Measurements from ENCODE around the gene SGSM2. TPM values are rescaled to one million over a fixed set of nuclear protein-coding genes. Genes with fewer than 3 reads are reported as not detected.

SGSM2 gene
- total RNA-seq, 1 experiment from 2014 or later: 49.0 TPM

- intact Hi-C loops (cut with micrococcal nuclease; ENCODE audit: unreplicated experiment): no loop called here
- Histone ChIP-seq H3K27ac (ENCODE audit: low read length) (no peak overlapping the region), H3K4me1 (ENCODE audit: control insufficient read depth, insufficient read depth, low read length) (no peaks in the 10 kb centered on the region), H3K9me3 (ENCODE audit: control insufficient read depth, insufficient read depth, low read depth, low read length) (no peaks in the 10 kb centered on the region), H3K36me3 (ENCODE audit: control insufficient read depth, insufficient read depth, low read length) (peaks cover 26% of the 10 kb centered on the region), H3K4me3 (ENCODE audit: low read depth in 2 of 2, low read length in 2 of 2) (no peak overlapping the region), H3K27me3 (ENCODE audit: control insufficient read depth, insufficient read depth, low read length) (no peaks in the 10 kb centered on the region)
- no peak for DNase-seq (ENCODE audit: low read depth, low spot score)
- BruUV-seq (replicated peaks): no TSS peak
- no peak for TF ChIP-seq POLR2AphosphoS5 (IDR thresholded peaks at IDR 0.05; ENCODE audit: low read depth, low read length)
- no peak for TF ChIP-seq REST (IDR thresholded peaks at IDR 0.05; ENCODE audit: insufficient read depth in 1 of 2, low read depth in 2 of 2, low read length in 1 of 2)
- no peak for TF ChIP-seq CTCF (IDR thresholded peaks at IDR 0.05)
- no peak for TF ChIP-seq SIN3A (IDR thresholded peaks at IDR 0.05; ENCODE audit: borderline replicate concordance, insufficient read depth, low read depth, low read length)
- no peak for TF ChIP-seq TCF7L2 (IDR thresholded peaks at IDR 0.05; ENCODE audit: low read depth, low read length)
- ChIA-PET POLR2A (no interaction called here), CTCF (no interaction called here)
- in situ Hi-C loops (cut with HindIII; ENCODE audit: low pct_unique_long_range_greater_than_20kb, low sequenced_read_pairs): no loop called here
- ATAC-seq: no peak
Observed at GRCh38 chr17:2321399-2321798, 15.9 kb upstream of the SGSM2 start.

GRCh38 chr17:2323629-2324314, 13.5 kb upstream of the SGSM2 start:
- no peak for TF ChIP-seq TCF7L2 (IDR thresholded peaks at IDR 0.05; ENCODE audit: low read depth, low read length)
- no peak for TF ChIP-seq POLR2AphosphoS5 (IDR thresholded peaks at IDR 0.05; ENCODE audit: low read depth, low read length)
- TF ChIP-seq SIN3A (IDR thresholded peaks at IDR 0.05; ENCODE audit: borderline replicate concordance, insufficient read depth, low read depth, low read length): no peak
- TF ChIP-seq CTCF (IDR thresholded peaks at IDR 0.05): no peak
- no peak for TF ChIP-seq REST (IDR thresholded peaks at IDR 0.05; ENCODE audit: insufficient read depth in 1 of 2, low read depth in 2 of 2, low read length in 1 of 2)
- ChIA-PET CTCF (no interaction called here), POLR2A (interaction anchor here (0.7 kb wide), 1 partner anchor 41 kb away, joined by 3 read pairs; no protein-coding TSS in a partner anchor)
- in situ Hi-C loops (cut with HindIII; ENCODE audit: low pct_unique_long_range_greater_than_20kb, low sequenced_read_pairs): no loop called here
- Histone ChIP-seq H3K4me3 (ENCODE audit: low read depth in 2 of 2, low read length in 2 of 2) (no peak overlapping the region), H3K4me1 (ENCODE audit: control insufficient read depth, insufficient read depth, low read length) (no peaks in the 10 kb centered on the region), H3K27ac (ENCODE audit: low read length) (no peak overlapping the region), H3K9me3 (ENCODE audit: control insufficient read depth, insufficient read depth, low read depth, low read length) (no peaks in the 10 kb centered on the region), H3K27me3 (ENCODE audit: control insufficient read depth, insufficient read depth, low read length) (no peaks in the 10 kb centered on the region), H3K36me3 (ENCODE audit: control insufficient read depth, insufficient read depth, low read length) (peaks cover 31% of the 10 kb centered on the region)
- intact Hi-C loops (cut with micrococcal nuclease; ENCODE audit: unreplicated experiment): no loop called here
- BruUV-seq (replicated peaks): no TSS peak
- DNase-seq (ENCODE audit: low read depth, low spot score) (no peak), ATAC-seq (no peak)
